HG03060 (cell line): ENCODE results near the gene SHC4.

Experiments used
- ATAC-seq: cut with Tn5 transposase; IDR thresholded peaks from one replicate; pipeline ENCODE4 v1.9.1; 2021; ENCODE audit warnings: low read depth, moderate number of reproducible peaks; ENCODE audit not compliant: unreplicated experiment

Gene SHC4, protein sequence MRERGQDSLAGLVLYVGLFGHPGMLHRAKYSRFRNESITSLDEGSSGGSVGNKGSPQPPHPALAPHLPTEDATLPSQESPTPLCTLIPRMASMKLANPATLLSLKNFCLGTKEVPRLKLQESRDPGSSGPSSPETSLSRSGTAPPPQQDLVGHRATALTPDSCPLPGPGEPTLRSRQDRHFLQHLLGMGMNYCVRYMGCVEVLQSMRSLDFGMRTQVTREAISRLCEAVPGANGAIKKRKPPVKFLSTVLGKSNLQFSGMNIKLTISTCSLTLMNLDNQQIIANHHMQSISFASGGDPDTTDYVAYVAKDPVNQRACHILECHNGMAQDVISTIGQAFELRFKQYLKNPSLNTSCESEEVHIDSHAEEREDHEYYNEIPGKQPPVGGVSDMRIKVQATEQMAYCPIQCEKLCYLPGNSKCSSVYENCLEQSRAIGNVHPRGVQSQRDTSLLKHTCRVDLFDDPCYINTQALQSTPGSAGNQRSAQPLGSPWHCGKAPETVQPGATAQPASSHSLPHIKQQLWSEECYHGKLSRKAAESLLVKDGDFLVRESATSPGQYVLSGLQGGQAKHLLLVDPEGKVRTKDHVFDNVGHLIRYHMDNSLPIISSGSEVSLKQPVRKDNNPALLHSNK

DNA sequence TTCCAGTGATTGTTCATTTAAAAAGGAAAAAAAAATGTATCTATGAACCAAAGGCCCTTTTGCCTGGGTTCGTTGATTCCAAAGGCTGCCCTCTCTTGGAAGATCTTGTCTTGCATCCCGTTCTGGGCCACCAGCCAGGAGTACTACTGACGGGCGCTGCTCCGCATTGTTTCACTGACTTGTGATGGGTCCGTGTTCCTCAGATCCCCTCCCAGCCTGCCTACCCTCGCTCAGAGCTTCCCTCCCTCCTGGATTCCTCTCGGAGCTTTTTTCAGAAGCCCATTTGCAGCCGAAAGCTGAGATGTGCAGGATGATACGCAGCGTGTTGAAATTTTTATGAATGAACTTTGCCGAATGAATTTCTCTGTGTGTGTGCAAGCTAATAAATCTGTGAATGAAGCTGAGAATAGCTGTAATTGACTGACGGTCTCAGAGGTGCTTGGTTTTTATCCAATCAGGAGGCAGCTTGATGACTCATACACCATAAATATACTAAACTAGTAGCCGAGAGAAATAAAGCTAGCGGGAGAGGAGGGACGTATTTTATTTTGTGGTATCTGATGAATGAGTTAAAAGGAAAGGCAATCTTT lies at the start of gene SHC4:
SHC4 (minus strand) TSS at position 396 of the 590 bp plus-strand sequence. CDS start 904 bp downstream, outside the sequence.
- ATAC-seq, result no peak

DNA sequence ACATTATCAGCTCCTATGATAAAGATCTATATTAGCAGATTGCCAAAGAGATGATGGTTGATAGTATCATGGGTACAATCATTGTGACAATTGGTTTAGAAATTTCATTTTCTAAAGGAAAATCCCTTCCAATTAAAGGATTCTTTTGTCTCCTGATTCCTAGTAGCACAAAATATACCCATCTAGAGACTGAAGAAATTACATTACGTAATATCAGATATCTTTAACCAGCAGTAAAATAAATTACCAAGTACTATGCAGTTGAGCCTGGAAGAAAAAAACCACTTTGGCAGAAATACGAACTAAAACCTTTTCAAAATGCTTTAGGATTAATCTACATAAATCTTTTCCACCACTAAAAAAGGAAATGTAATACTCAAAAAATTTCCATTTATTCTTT lies 35.6 kb upstream of the SHC4 start:
- no peak for ATAC-seq

DNA sequence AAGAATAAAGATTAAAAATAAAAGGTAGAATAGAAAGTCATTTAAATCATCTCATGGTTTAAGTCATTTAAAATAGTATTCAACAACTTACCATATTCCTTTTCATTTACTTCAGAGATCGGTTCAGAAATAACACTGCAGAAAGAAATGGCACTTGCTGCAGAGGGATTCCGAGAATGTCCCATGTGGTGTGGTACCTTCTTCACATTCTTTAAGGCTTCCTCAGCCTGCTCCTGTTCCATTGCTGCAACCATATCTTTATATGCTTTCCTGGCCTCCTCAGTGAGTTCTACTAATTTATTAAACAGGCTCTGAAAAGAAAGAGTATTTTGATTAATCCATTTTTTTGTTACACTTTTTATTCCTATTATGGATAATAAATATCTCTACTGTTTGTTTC lies 32.6 kb upstream of the SHC4 start:
- no peak for ATAC-seq

DNA sequence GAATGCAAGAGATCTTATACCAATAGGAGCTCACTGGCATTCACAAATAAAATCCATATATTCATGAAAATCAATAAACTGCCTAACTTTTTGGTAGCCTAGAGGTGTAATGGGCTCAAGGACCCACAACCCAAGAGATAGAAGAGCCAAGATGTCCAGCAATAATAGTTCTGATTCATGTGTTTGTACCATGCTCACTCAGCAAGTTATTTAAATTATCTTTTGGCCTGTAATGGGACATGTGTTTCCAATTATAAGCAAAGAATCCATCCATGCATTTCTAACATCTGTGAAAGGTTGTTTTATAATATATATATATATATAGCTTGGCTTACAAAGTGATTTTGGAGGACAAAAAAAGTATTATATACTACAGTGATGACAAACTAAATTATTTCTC lies 29.7 kb upstream of the SHC4 start:
- ATAC-seq, result no peak

DNA sequence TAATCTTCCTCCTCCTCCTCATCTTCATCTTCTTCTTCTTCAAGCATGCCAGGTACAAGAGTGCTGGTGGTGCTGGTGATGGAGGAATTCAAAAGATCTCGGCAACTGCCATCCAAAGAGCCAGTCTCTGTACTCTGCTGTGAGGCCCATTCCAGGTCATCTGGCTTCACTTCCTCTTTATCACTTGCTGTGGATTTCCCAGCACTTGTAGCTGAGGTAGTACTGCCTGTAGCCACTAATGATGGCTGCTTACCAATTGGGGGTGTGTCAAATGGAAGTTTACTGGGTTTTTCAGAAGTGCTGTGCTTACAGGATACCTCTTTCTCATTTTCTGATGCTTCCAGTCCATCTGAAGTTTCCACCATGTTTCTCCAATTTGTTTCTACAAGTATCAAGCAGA lies 28.8 kb upstream of the SHC4 start:
- ATAC-seq, result no peak

DNA sequence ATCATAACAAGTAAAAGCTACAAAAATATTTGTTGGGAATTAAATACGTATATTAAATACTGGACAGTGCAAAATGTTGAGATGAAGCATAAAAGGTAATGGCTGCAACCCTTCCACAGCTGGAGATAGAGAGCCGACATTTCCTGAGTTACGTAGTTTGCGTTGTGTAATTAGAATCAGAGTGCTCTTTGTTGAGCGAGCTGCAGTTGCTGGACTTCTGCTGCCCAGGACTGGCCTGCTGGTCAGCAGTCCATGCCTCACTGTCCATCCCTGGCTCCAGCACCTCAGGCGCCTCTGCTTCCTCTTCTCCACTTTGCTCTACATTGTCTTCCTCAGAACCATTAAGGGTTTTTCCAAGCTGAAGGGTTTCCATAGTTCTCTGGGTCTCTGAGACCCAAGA lies 28.4 kb upstream of the SHC4 start:
- ATAC-seq, result no peak

DNA sequence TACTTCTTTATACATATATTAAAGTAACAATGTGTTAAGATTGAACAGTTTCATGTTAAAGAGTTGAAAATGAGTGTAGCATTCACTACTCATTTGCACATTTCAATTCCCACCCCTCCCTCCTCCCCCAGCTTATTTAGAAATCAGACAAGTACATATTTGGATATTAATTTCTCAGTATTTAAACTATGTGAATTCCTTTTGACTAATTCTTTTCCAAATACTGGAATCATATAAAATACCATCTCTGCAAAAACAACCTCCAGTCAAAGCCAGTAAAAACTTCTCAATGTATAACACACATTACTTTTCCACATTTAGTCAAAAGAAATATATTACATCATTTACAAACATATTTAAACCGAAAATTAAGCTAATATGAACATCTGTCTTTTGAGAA lies 25.5 kb upstream of the SHC4 start:
- ATAC-seq, result no peak

DNA sequence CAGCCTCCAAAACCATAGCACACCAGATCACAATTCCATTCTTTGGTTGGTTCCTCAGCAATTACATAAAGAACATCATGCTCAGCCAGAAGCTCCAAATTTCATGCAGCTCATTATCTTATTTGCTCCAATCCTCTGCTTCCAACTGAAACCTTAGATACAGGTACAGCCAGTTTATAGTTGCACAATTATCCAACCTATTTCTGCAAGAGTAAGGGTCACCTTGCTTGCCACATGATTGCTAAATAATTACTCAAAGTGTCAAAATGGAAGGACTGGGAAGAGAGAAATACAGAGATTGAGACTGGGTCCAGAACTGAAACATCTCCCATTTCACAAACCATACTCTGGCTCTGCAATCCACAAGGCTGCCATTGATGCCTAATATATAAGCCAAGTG lies 23.4 kb upstream of the SHC4 start:
- ATAC-seq, result no peak

DNA sequence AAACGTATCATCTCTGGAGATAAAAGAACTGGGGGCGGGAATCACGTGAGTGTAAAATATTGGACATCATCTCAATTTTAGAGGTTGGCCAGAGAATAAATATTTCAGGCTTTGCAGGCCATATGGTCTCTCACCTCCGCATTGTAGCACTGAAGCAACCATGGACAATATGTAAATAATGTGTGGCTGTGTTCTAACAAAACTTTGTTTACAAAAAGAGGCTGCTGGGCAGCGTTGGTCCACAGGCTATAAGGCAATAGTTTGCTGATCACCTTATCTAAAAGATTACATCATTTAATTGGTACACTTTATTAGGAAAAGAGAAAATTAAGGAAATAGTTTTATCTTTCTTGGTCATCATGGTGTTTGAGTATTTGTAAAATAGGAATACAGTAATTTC lies 22.5 kb upstream of the SHC4 start:
- no peak for ATAC-seq

DNA sequence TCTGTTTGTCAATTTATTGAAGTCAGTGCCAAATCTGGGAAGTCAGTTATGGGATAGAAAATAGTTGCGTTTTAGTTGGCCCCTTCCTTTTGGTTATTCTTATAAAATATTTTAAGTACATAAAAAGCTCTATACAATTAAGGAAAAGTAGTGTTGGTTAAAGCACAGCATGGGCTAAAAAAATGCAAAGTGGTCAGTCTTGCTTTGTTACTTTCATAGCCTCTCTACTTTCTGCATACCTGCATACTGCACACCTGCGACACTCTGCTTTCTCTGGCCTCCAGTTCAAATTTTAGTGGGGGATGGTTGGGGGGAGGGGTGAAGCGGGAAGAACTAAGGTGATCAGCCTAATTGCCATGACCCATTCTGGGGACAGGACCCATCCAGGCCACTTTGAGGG lies 21.8 kb upstream of the SHC4 start:
- no peak for ATAC-seq

DNA sequence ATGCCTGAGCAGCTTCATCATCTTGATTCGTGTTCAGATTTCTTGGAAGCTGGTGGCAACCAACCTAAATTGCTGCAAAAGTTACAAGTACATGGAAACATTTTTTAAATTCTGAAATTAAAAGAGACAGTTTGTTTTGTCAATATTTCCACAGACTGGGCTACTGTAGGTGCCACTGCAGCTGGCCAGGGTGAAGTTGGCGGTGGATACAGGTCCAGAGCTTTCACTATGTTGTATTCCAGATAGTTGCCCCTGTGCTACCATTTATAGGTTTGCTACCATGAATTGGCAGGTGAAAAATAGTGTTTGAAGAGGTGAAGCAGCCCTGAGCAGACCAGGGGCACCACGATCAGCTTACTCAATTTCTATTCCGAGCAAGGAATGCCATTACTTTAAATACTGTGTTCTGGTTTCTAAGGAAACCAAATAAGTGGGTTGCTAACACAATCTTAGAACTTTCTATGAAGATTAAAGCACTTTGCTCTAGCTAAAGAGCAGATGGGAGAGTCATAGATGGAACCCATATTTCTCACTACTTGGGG lies 21.2 kb upstream of the SHC4 start:
- no peak for ATAC-seq

DNA sequence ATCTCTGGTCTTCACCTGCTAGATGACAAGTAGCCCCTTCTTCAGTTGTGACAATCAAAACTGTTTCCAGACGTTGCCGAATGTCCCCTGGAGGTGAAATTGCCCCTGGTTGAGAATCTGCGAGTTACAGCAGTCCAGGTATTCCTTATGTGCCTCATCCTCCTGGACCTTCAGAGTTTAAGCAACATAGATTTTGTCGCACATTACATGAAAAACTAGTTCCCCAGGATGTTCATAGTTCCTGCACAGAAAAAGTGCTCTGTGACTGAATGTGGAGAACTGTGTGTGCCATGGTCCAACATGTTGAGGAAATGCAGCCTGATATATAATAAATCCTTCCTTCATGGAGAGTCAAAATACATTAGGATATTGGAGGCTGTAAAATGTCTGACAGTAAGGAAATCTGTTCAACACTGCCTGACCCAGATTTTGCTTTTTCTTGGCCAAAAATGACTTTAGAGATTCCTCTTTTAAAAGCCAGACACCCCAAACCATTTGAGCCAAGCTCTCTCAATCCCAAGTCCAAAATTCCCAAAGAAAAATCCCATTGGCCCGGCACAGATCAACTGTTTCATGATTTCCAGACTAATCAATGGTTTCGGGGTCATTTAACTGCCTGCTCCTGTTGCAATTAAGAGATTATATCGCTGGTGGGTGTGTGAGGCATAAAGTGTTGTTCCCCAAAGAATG lies 20.4 kb upstream of the SHC4 start:
- no peak for ATAC-seq

DNA sequence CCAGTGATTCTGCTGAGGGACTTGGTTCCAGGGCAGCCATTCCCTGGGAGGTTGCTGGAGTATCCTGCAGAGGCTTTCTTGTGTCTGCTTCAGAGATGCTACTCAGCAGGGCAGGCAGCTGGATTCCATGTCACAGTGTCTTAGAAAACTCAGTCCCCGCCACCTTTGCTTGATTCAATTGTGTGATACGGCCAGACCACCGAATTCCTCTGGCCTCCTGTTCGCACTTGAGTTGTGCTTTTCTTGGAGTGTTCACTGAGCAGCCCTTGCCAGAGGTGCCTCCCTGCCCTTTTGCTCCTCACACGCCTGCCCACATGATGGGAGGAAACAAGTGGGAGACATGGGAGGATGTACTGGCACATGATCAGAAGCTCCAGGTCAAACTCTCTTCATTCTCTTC lies 19.6 kb upstream of the SHC4 start:
- ATAC-seq, result no peak

DNA sequence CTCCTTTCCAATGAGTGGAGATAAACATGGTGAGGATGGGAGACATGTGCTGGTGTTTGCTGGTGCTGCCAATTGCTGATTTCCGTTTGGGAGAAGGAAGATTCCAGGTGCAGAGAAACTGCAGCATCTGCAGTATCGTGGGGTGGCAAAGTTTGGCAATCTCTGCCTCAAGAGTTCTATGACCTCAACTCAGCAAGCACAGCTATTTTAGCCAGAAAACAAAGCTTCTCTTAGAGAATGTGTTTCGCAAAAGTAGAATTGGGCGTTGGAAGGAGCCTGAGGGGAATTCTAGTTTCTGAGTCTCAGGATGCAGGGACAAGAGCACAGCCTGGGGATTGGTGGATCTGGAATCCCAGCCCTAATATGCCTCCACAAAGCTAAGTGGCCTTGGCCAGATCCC lies 18.2 kb upstream of the SHC4 start:
- ATAC-seq, result no peak

DNA sequence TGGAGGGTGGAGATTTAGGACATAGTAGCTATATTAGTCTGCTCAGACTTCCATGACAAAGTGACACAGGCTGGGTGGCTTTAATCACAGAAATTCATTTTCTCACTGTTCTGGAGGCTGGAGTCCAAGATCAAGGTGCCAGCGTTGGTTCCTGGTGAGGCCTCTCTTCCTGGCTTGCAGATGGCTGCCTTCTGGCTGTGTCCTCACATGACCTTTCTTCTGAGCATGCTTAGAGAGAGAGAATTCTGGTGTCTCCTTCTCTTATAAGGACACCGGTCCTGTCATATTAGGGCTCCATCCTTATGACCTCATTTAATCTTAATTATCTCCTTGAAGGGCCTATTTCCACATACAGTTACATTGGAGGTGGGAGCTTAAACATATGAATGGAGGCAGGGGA lies 14.9 kb upstream of the SHC4 start:
- no peak for ATAC-seq

DNA sequence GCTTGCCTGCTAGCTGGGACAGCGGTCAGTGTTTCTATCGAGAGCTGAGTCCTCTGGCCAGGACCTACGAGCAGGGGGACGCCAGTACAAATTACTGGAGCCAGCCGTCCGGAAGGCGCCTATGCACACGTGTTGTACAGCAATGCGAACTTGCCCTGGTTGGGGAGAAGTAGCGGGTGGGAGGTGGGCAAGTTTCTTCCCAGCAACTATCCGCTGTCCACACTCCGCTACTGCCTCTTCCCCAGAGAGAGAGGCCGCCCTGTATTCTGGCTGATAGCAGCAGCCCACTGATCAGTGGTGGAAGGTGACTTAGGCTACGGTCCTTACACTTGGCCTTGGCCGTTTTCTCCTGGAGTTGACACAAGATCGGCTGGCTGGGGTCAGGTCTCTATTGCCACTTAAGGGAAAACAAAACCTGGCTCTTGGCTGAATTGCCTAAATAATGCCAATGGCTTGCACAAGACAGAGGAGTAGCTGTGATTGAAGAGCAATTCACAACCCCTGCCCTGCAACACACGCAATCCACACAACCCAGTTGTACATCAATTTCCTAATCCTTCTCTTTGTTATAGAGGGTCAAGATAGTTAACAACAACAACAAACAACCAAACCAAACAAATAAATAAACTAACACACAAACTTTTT lies 12.8 kb upstream of the SHC4 start:
- no peak for ATAC-seq

DNA sequence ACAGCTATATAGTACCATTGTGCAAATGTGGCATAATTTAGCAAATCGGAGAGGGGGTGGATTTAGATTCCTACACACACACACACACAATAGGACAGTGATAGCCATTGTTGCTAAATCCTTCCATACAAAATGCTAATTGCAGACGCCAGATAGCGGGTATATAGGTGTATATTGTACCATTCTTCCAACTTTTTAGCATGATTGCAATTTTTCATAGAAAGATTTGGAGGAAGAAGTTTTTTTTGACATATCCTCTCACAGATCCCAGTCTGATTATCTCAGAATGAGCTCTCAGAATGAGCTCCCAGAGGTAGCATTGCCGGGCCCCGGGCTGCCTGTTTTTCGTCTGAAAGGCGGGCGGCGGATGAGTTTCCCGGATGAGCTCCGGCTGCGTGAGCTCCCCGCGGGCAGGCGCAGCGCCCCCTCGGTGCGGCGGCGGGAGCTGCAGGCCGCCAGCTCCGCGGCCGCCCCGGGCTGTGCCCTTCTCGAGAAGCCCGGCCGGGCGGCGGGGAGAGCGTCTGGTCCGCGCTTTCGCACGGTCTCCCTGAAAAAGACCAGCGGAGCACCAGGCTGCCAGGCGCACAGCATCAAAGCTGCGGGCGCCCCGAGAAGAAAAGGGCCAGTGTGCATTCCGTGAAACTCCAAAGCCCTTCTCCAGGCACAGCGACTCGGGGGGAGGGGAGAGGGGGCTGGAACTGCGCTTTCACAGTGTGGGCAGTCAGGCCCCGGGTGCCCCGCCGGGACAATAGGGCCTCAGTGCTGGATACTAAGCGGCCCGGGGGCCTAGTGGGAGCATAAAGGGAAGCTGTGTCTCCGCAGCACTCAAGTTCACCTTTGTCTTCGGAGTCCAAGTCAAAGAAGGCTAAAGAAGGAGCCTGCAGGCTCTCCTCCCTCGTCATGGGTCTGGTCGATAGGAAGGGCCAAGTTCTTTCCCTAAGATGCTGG lies 12.0 kb upstream of the SHC4 start:
- ATAC-seq, result no peak

DNA sequence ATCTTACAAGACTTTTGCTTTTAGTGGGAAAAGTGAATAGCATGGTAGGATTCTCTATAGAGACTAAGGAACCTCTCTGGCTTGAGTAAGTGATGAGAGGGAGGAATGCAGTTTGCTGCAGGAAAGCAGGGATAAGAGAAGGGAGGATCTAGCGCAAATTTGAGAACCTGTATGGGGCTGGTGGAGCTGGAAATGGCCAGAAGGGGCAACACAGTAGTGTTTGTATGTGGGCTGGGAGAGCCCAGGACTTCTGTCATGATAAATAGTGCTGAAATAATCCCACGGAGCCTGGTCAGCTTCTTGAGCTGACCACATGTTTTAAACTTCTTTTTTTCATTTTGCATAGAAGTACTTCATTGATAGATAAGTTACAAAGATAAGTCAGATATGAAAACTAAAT lies 11.2 kb upstream of the SHC4 start:
- no peak for ATAC-seq

DNA sequence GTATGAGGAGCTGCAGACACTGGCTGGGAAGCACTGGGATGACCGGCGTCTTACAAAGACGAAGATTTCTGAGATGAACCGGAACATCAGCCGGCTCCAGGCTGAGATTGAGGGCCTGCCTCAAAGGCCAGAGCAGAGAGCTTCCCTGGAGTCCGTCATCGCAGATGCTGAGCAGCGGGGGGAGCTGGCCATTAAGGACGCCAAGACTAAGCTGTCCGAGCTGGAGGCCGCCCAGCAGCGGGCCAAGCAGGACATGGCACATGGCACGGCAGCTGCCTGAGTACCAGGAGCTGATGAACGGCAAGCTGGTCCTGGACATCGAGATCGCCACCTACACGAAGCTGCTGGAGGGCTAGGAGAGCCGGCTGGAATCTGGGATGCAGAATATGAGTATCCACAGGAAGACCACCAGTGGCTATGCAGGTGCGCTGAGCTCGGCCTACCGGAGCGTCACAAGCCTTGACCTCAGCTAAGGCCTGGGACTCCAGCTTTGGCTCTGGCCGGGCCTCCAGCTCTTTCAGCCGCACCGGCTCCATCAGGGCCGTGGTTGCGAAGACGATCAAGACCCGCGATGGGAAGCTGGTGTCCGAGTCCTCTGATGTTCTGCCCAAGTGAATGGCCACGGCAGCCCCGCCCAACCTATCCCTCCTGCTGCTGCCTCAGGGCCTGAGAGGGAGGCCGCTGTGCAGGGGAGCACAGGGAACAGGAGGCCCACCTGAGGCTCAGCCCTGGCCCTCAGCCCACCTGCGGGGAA lies 9.2 kb upstream of the SHC4 start:
- ATAC-seq, result no peak
